Natural killer cell treated with Interleukin-12 subunit alpha and Interleukin-12 subunit beta and Interleukin-15 and Interleukin-18, amount 100 ng/mL, for 72 hours (primary cell): ENCODE data around the gene KIF6. TPM values are rescaled to one million over a fixed set of nuclear protein-coding genes. Genes with fewer than 3 reads are reported as not detected.
"Not testable (repeated sequence)": the region's sequence is repeated elsewhere in the genome, so short reads cannot be mapped to it uniquely, and the experiment has no call there.

Source experiments
- ATAC-seq, 2 donors: fragments of 150-1000 bp; cut with Tn5 transposase in 1 of 2; sonication (Bioruptor Pico), chemical (Tn5 transposase) in 1 of 2; 2 replicates each; pipeline ENCODE4 v1.10.0; 2021
- DNase-seq: peaks from one replicate; pipeline ENCODE4 v3.0.0; 2022; ENCODE audit warnings: low spot score
- H3K27ac Mint-ChIP-seq, 2 donors: 1 replicate in 1 of 2; 2 replicates in 1 of 2; pipeline ENCODE4 v1.8.0; 2022; ENCODE audit warnings: mixed read lengths in 2 of 2, mild to moderate bottlenecking in 1 of 2, moderate library complexity in 1 of 2
- H3K27me3 Mint-ChIP-seq, 2 donors: 1 replicate in 1 of 2; 2 replicates in 1 of 2; pipeline ENCODE4 v1.8.0; 2022; ENCODE audit warnings: mixed read lengths in 2 of 2
- H3K36me3 Mint-ChIP-seq: one replicate; pipeline ENCODE4 v1.8.0; 2022; ENCODE audit warnings: mixed read lengths
- H3K4me1 Mint-ChIP-seq, 2 donors: 1 replicate in 1 of 2; 2 replicates in 1 of 2; pipeline ENCODE4 v1.8.0; 2022; ENCODE audit warnings: low read depth in 2 of 2, mixed read lengths in 2 of 2, mild to moderate bottlenecking in 1 of 2
- H3K4me3 Mint-ChIP-seq: one replicate; pipeline ENCODE4 v1.8.0; 2022; ENCODE audit warnings: mixed read lengths
- H3K9me3 Mint-ChIP-seq: 2 replicates; pipeline ENCODE4 v1.8.0; 2022; ENCODE audit warnings: mixed read lengths
- total RNA-seq, 2 donors: library from RNA; stranded (reverse); gene quantifications; one replicate each; pipeline ENCODE4 v1.2.3, GENCODE V29; 2022

KIF6 gene
- total RNA-seq, 2 donors from 2014 or later = not detected

- no peak for ATAC-seq
- Mint-ChIP-seq H3K4me1 (no peaks in the 10 kb centered on the region), H3K27ac (no peak overlapping the region), H3K27me3 (peaks cover 16 to 43% of the 10 kb centered on the region in 2 donors), H3K4me3 (no peak overlapping the region), H3K36me3 (no peaks in the 10 kb centered on the region), H3K9me3 (no peaks in the 10 kb centered on the region)
- no peak for DNase-seq
Observed at GRCh38 chr6:39696986-39697788, 28.0 kb downstream of the KIF6 start.

- Mint-ChIP-seq H3K9me3 (no peaks in the 10 kb centered on the region), H3K4me1 (no peaks in the 10 kb centered on the region)
- no peak for DNase-seq
Observed at GRCh38 chr6:39695447-39695846, 29.8 kb downstream of the KIF6 start.

GRCh38 chr6:39693206-39693605 lies 32.0 kb downstream of the KIF6 start:
- ATAC-seq (no peak), DNase-seq (no peak)
- no peaks in the 10 kb centered on the region for H3K9me3 Mint-ChIP-seq
- H3K27me3 Mint-ChIP-seq = peaks cover 31 to 60% of the 10 kb centered on the region in 2 donors
- no peaks in the 10 kb centered on the region for H3K4me1 Mint-ChIP-seq
- H3K27ac Mint-ChIP-seq = no peak overlapping the region
- no peak overlapping the region for H3K4me3 Mint-ChIP-seq
- no peaks in the 10 kb centered on the region for H3K36me3 Mint-ChIP-seq

More at GRCh38 chr6:39695447-39695846, 29.8 kb downstream of the KIF6 start:
- no peak for ATAC-seq
- Mint-ChIP-seq H3K27me3 (peaks cover 27 to 52% of the 10 kb centered on the region in 2 donors), H3K36me3 (no peaks in the 10 kb centered on the region), H3K27ac (no peak overlapping the region), H3K4me3 (no peak overlapping the region)

- Mint-ChIP-seq H3K9me3 (no peaks in the 10 kb centered on the region), H3K4me1 (no peaks in the 10 kb centered on the region), H3K4me3 (no peak overlapping the region), H3K36me3 (no peaks in the 10 kb centered on the region), H3K27me3 (peaks cover 33 to 67% of the 10 kb centered on the region in 2 donors), H3K27ac (no peak overlapping the region)
- ATAC-seq = no peak
- DNase-seq = no peak
Observed at GRCh38 chr6:39688494-39688893, 36.7 kb downstream of the KIF6 start.

GRCh38 chr6:39686976-39687375 lies 38.2 kb downstream of the KIF6 start:
- H3K27me3 Mint-ChIP-seq = peaks cover 36 to 70% of the 10 kb centered on the region in 2 donors
- no peaks in the 10 kb centered on the region for H3K9me3 Mint-ChIP-seq
- DNase-seq = no peak
- H3K4me1 Mint-ChIP-seq = no peaks in the 10 kb centered on the region
- no peaks in the 10 kb centered on the region for H3K36me3 Mint-ChIP-seq
- ATAC-seq = no peak
- H3K4me3 Mint-ChIP-seq = no peak overlapping the region
- no peak overlapping the region for H3K27ac Mint-ChIP-seq

- peaks cover 33 to 69% of the 10 kb centered on the region in 2 donors for H3K27me3 Mint-ChIP-seq
- no peaks in the 10 kb centered on the region for H3K4me1 Mint-ChIP-seq
- H3K9me3 Mint-ChIP-seq = no peaks in the 10 kb centered on the region
- H3K27ac Mint-ChIP-seq = no peak overlapping the region
- no peak overlapping the region for H3K4me3 Mint-ChIP-seq
- H3K36me3 Mint-ChIP-seq = no peaks in the 10 kb centered on the region
- ATAC-seq (no peak), DNase-seq (no peak)
Observed at GRCh38 chr6:39685938-39686337, 39.3 kb downstream of the KIF6 start.

GRCh38 chr6:39685489-39685826 lies 39.8 kb downstream of the KIF6 start:
- ATAC-seq (no peak), DNase-seq (no peak)
- H3K4me1 Mint-ChIP-seq = no peaks in the 10 kb centered on the region
- peaks cover 30 to 68% of the 10 kb centered on the region in 2 donors for H3K27me3 Mint-ChIP-seq
- H3K4me3 Mint-ChIP-seq = no peak overlapping the region
- H3K9me3 Mint-ChIP-seq = no peaks in the 10 kb centered on the region
- no peaks in the 10 kb centered on the region for H3K36me3 Mint-ChIP-seq
- H3K27ac Mint-ChIP-seq = no peak overlapping the region

GRCh38 chr6:39684790-39685488 lies 40.3 kb downstream of the KIF6 start:
- no peaks in the 10 kb centered on the region for H3K9me3 Mint-ChIP-seq
- H3K4me3 Mint-ChIP-seq = no peak overlapping the region
- H3K36me3 Mint-ChIP-seq = no peaks in the 10 kb centered on the region
- ATAC-seq = no peak
- H3K4me1 Mint-ChIP-seq = no peaks in the 10 kb centered on the region
- no peak overlapping the region for H3K27ac Mint-ChIP-seq
- H3K27me3 Mint-ChIP-seq = peaks cover 25 to 66% of the 10 kb centered on the region in 2 donors
- no peak for DNase-seq

- no peak for ATAC-seq
- Mint-ChIP-seq H3K4me1 (no peaks in the 10 kb centered on the region), H3K27ac (no peak overlapping the region), H3K4me3 (no peak overlapping the region), H3K36me3 (no peaks in the 10 kb centered on the region), H3K9me3 (no peaks in the 10 kb centered on the region), H3K27me3 (peaks cover 25 to 51% of the 10 kb centered on the region in 2 donors)
- no peak for DNase-seq
Observed at GRCh38 chr6:39681674-39682121, 43.5 kb downstream of the KIF6 start.

- no peaks in the 10 kb centered on the region for H3K4me1 Mint-ChIP-seq
- no peak overlapping the region for H3K4me3 Mint-ChIP-seq
- ATAC-seq = no peak
Observed at GRCh38 chr6:39678914-39679313, 46.3 kb downstream of the KIF6 start.

GRCh38 chr6:39677318-39677717 lies 47.9 kb downstream of the KIF6 start:
- not testable (repeated sequence) for H3K4me1 Mint-ChIP-seq, H3K36me3 Mint-ChIP-seq, ATAC-seq, H3K27ac Mint-ChIP-seq, H3K9me3 Mint-ChIP-seq, DNase-seq, H3K4me3 Mint-ChIP-seq
- peaks cover 15 to 62% of the 10 kb centered on the region in 2 donors for H3K27me3 Mint-ChIP-seq

More at GRCh38 chr6:39678914-39679313, 46.3 kb downstream of the KIF6 start:
- H3K36me3 Mint-ChIP-seq = no peaks in the 10 kb centered on the region
- peaks cover 19 to 63% of the 10 kb centered on the region in 2 donors for H3K27me3 Mint-ChIP-seq
- H3K9me3 Mint-ChIP-seq = no peaks in the 10 kb centered on the region
- DNase-seq = no peak
- no peak overlapping the region for H3K27ac Mint-ChIP-seq

GRCh38 chr6:39670519-39670918 lies 54.7 kb downstream of the KIF6 start:
- Mint-ChIP-seq H3K27me3 (peaks cover 20 to 51% of the 10 kb centered on the region in 2 donors), H3K4me3 (no peak overlapping the region), H3K36me3 (no peaks in the 10 kb centered on the region), H3K27ac (no peak overlapping the region), H3K9me3 (peaks cover 3% of the 10 kb centered on the region), H3K4me1 (no peaks in the 10 kb centered on the region)
- DNase-seq = no peak
- no peak for ATAC-seq

GRCh38 chr6:39669973-39670342 lies 55.2 kb downstream of the KIF6 start:
- H3K27ac Mint-ChIP-seq = no peak overlapping the region
- H3K4me1 Mint-ChIP-seq = no peaks in the 10 kb centered on the region
- ATAC-seq (no peak), DNase-seq (no peak)
- H3K4me3 Mint-ChIP-seq = no peak overlapping the region
- peaks cover 23 to 47% of the 10 kb centered on the region in 2 donors for H3K27me3 Mint-ChIP-seq
- no peaks in the 10 kb centered on the region for H3K36me3 Mint-ChIP-seq
- peaks cover 3% of the 10 kb centered on the region for H3K9me3 Mint-ChIP-seq

- H3K4me1 Mint-ChIP-seq = no peaks in the 10 kb centered on the region
- no peak overlapping the region for H3K27ac Mint-ChIP-seq
- no peak for DNase-seq
- no peaks in the 10 kb centered on the region for H3K36me3 Mint-ChIP-seq
- H3K4me3 Mint-ChIP-seq = no peak overlapping the region
- peaks cover 3% of the 10 kb centered on the region for H3K9me3 Mint-ChIP-seq
- no peak for ATAC-seq
- H3K27me3 Mint-ChIP-seq = peaks cover 23 to 43% of the 10 kb centered on the region in 2 donors
Observed at GRCh38 chr6:39669207-39669972, 55.8 kb downstream of the KIF6 start.
